Tibial nerve (tissue), 3 donors: ENCODE data around the gene FAM120B.

Experiments
- POLR2A ChIP-seq, 2 donors: fragments of 450-650 bp; IDR thresholded peaks; one replicate each; pipeline ENCODE4 v1.6.1; 2017; ENCODE audit warnings: antibody characterized with exemption in 2 of 2, mild to moderate bottlenecking in 2 of 2, moderate library complexity in 2 of 2
- TF ChIP-seq, protein P1 (sequence below), 5 experiments: fragments of 200-600 bp in 3 of 5; fragments of 450-650 bp in 2 of 5; sonication (generic) in 3 of 5; IDR thresholded peaks; one replicate each; pipeline ENCODE4 v1.5.1; 2016 to 2019; ENCODE audit warnings: antibody characterized with exemption in 5 of 5, mild to moderate bottlenecking in 3 of 5, moderate library complexity in 2 of 5

- no peak for TF ChIP-seq POLR2A (IDR thresholded peaks at IDR 0.05)
- TF ChIP-seq, protein P1, sequence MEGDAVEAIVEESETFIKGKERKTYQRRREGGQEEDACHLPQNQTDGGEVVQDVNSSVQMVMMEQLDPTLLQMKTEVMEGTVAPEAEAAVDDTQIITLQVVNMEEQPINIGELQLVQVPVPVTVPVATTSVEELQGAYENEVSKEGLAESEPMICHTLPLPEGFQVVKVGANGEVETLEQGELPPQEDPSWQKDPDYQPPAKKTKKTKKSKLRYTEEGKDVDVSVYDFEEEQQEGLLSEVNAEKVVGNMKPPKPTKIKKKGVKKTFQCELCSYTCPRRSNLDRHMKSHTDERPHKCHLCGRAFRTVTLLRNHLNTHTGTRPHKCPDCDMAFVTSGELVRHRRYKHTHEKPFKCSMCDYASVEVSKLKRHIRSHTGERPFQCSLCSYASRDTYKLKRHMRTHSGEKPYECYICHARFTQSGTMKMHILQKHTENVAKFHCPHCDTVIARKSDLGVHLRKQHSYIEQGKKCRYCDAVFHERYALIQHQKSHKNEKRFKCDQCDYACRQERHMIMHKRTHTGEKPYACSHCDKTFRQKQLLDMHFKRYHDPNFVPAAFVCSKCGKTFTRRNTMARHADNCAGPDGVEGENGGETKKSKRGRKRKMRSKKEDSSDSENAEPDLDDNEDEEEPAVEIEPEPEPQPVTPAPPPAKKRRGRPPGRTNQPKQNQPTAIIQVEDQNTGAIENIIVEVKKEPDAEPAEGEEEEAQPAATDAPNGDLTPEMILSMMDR (IDR thresholded peaks at IDR 0.05): no peak
Observed at GRCh38 chr6:170442596-170442995, 136.0 kb downstream of the FAM120B start.
